Measurements from ENCODE around the gene GPR31.

The GPR31 gene

DNA sequence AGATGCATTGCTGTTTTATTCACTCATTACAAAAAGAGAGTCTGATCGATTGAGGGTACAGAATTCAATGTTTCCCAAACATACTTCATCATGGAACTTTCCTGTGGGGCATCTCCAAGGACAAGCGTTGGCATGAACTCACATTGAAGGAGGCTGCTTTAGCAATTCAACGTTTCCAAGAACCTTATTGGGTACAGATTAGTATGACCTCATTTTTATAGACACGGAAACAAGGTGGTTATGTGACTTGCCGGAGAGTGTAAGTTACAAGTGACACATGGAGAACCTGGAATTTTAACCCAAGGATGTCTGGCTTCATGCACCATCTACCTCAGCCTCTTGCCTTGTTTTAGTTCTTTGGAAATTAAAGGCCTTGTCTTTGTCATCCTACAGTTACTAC is 8.8 kb downstream of the GPR31 start:
- TF ChIP-seq, protein P1, sequence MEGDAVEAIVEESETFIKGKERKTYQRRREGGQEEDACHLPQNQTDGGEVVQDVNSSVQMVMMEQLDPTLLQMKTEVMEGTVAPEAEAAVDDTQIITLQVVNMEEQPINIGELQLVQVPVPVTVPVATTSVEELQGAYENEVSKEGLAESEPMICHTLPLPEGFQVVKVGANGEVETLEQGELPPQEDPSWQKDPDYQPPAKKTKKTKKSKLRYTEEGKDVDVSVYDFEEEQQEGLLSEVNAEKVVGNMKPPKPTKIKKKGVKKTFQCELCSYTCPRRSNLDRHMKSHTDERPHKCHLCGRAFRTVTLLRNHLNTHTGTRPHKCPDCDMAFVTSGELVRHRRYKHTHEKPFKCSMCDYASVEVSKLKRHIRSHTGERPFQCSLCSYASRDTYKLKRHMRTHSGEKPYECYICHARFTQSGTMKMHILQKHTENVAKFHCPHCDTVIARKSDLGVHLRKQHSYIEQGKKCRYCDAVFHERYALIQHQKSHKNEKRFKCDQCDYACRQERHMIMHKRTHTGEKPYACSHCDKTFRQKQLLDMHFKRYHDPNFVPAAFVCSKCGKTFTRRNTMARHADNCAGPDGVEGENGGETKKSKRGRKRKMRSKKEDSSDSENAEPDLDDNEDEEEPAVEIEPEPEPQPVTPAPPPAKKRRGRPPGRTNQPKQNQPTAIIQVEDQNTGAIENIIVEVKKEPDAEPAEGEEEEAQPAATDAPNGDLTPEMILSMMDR (IDR thresholded peaks at IDR 0.05; ENCODE audit: unreplicated experiment in 3 of 3), result no peak
- Mint-ChIP-seq H3K36me3 (ENCODE audit: low read depth) (no peaks in the 10 kb centered on the region), H3K4me1 (peaks cover 12% of the 10 kb centered on the region), H3K27me3 (ENCODE audit: low read depth) (peaks cover 59% of the 10 kb centered on the region), H3K4me3 (no peak overlapping the region), H3K9me3 (no peaks in the 10 kb centered on the region), H3K27ac (no peak overlapping the region)

DNA sequence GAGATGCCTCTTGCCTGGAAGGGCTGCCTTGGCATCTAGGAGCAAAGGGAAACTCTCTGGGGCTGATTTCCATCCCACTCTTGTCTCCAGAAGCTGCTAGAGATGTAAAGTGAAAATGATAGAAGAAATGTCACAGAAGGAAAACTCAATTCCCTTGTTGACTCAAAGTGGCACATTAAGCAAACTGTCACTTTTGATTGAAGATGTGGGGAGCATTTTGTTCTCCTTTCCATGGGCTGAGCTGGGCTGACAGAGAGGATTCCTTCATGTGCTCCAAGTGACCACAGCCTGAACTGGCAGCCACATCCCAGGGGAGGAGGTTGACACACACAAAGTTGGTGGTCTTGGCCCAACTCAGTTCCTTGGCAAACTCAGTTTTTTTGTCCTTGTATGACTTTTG is 9.8 kb downstream of the GPR31 start:
- no peaks in the 10 kb centered on the region for H3K36me3 Mint-ChIP-seq (ENCODE audit: low read depth)
- no peak overlapping the region for H3K27ac Mint-ChIP-seq
- H3K4me3 Mint-ChIP-seq, result no peak overlapping the region
- H3K9me3 Mint-ChIP-seq, result no peaks in the 10 kb centered on the region
- TF ChIP-seq, protein P1 (IDR thresholded peaks at IDR 0.05; ENCODE audit: unreplicated experiment in 3 of 3), result no peak
- H3K4me1 Mint-ChIP-seq, result peaks cover 12% of the 10 kb centered on the region
- peaks cover 50% of the 10 kb centered on the region for H3K27me3 Mint-ChIP-seq (ENCODE audit: low read depth)

DNA sequence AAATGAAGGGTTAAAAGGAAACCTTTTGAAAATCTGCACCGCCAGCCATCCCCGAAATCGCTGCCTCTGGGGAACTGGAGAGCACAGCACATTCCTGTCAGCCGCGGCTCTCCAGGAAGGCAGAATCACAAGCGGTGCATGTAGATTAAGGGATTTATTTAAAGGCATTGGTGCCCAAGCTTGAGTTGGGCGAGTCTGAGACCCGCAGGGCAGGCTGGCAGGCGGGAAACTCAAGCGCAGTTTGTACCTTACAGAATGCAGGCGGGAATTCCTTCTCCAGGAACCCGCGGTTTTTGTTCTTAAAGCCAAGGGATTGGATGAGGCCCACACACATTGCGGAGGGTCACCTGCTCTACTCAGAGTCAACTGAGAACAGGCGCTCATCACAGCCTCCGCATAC is 10.8 kb downstream of the GPR31 start:
- Mint-ChIP-seq H3K9me3 (no peaks in the 10 kb centered on the region), H3K27ac (no peak overlapping the region), H3K4me1 (peaks cover 16% of the 10 kb centered on the region), H3K36me3 (ENCODE audit: low read depth) (no peaks in the 10 kb centered on the region), H3K27me3 (ENCODE audit: low read depth) (peaks cover 49% of the 10 kb centered on the region), H3K4me3 (peak overlapping the region in 2 of 3 experiments; percentile 30 to 32)
- TF ChIP-seq, protein P1 (IDR thresholded peaks at IDR 0.05; ENCODE audit: unreplicated experiment in 3 of 3), result no peak

DNA sequence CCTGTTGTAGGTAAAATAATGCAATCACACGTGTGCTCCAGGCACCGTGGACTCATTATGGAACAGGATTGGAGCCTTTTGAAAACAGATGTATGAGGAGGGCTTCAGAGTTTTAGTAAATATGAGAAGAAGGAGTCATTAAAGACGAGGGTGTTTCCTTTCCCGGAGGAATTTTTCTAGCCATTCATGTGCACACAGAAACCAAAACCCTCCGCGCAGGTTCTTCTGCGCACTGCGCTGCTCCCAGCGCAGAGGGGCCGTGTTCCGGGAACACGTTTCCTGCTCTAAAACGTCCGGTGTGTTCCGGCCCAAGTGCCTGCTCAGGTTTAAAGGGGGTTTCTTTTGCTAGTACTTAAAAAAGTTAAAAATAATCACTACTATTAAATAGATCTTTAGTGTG is 11.6 kb downstream of the GPR31 start:
- TF ChIP-seq, protein P1 (IDR thresholded peaks at IDR 0.05; ENCODE audit: unreplicated experiment in 3 of 3), result no peak
- H3K4me3 Mint-ChIP-seq, result no peak overlapping the region
- peaks cover 22% of the 10 kb centered on the region for H3K4me1 Mint-ChIP-seq
- peaks cover 49% of the 10 kb centered on the region for H3K27me3 Mint-ChIP-seq (ENCODE audit: low read depth)
- H3K36me3 Mint-ChIP-seq (ENCODE audit: low read depth), result no peaks in the 10 kb centered on the region
- no peak overlapping the region for H3K27ac Mint-ChIP-seq
- no peaks in the 10 kb centered on the region for H3K9me3 Mint-ChIP-seq

DNA sequence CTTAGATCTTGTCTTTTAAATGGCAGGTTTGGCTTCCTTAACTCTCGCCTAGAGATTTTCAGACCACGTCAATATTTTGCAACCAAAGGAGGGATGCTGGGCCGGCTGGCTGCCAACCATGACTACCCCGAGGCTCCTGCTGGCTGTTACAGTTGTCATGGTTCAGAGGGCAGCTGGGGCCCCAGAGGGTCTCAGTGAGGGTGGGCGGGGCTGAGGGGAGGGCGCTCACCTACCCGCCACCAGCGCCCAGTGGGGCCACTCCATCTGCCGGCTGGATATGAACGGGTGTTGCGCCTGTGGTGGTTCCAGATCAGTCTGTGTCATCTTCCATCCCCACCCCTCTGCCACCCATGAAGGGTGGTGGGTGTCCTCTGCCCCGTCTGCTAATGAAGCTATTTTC is 12.3 kb downstream of the GPR31 start:
- Mint-ChIP-seq H3K4me3 (no peak overlapping the region), H3K36me3 (ENCODE audit: low read depth) (no peaks in the 10 kb centered on the region), H3K27me3 (ENCODE audit: low read depth) (peaks cover 46% of the 10 kb centered on the region), H3K9me3 (no peaks in the 10 kb centered on the region), H3K4me1 (peaks cover 28% of the 10 kb centered on the region), H3K27ac (no peak overlapping the region)
- TF ChIP-seq, protein P1 (IDR thresholded peaks at IDR 0.05; ENCODE audit: unreplicated experiment in 3 of 3), result no peak

DNA sequence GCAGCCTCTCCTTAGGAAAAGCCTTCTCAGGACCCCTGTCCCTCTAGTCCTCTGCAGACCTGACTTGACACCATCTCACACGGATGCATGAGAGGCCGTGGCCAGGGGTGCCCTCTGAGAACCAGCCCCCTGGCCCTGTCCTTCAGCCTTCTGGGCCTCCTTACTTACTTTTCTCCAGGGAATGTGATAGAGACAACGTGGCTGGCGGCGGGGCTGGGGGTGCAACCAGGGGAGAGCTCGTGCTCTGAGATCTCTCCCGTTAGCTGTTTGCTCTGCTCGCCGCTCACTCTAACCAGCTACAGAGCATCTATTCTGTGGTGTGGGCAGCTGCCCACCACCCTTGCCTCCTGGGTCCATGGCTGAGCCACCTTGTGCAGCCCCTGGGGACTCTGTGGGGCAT is 14.7 kb downstream of the GPR31 start:
- peaks cover 44% of the 10 kb centered on the region for H3K4me1 Mint-ChIP-seq
- H3K9me3 Mint-ChIP-seq, result no peaks in the 10 kb centered on the region
- H3K27ac Mint-ChIP-seq, result no peak overlapping the region
- H3K36me3 Mint-ChIP-seq (ENCODE audit: low read depth), result no peaks in the 10 kb centered on the region
- H3K4me3 Mint-ChIP-seq, result no peak overlapping the region
- TF ChIP-seq, protein P1 (IDR thresholded peaks at IDR 0.05; ENCODE audit: unreplicated experiment in 3 of 3), result no peak
- H3K27me3 Mint-ChIP-seq (ENCODE audit: low read depth), result peaks cover 35% of the 10 kb centered on the region

Measured in nephron (organoid).